Prostate gland (tissue), 2 donors: Measurements from ENCODE around the gene SLC39A11. TPM values are rescaled to one million over a fixed set of nuclear protein-coding genes. Genes with fewer than 3 reads are reported as not detected.
A peak's percentile ranks its signal among the peaks of the same experiment; 100 is the strongest.

Experiments used
- DNase-seq: peaks from one replicate; pipeline ENCODE4 v3.0.0-alpha.2; 2019; ENCODE audit warnings: low spot score
- H3K27ac ChIP-seq, 2 donors: fragments of 200-600 bp; sonication (generic); 2 replicates each; pipeline ENCODE4 v1.5.1; 2017 to 2019
- H3K27me3 ChIP-seq: fragments of 200-600 bp; sonication (generic); replicated peaks from 2 replicates; pipeline ENCODE4 v1.5.1; 2019; ENCODE audit not compliant: insufficient read depth
- H3K36me3 ChIP-seq, 2 donors: fragments of 200-600 bp; sonication (generic); 1 replicate in 1 of 2; 2 replicates in 1 of 2; pipeline versions ENCODE4 v1.5.1 to v1.8.1; 2017 to 2019
- H3K4me1 ChIP-seq: fragments of 200-600 bp; sonication (generic); replicated peaks from 2 replicates; pipeline ENCODE4 v1.5.1; 2019
- H3K4me3 ChIP-seq, 2 donors: fragments of 200-600 bp; sonication (generic); 2 replicates each; pipeline ENCODE4 v1.5.1; 2017 to 2019
- H3K9me3 ChIP-seq: fragments of 200-600 bp; sonication (generic); 2 replicates; pipeline ENCODE4 v1.5.1; 2017
- POLR2A ChIP-seq: fragments of 450-650 bp; IDR thresholded peaks from one replicate; pipeline ENCODE4 v1.6.1; 2016; ENCODE audit warnings: antibody characterized with exemption, mild to moderate bottlenecking
- POLR2AphosphoS5 ChIP-seq: sonication (generic); formaldehyde crosslinking; IDR thresholded peaks from one replicate; pipeline ENCODE4 v1.6.1; 2017; ENCODE audit warnings: antibody characterized with exemption
- WGBS: methylation state at CpG from one replicate; pipeline ENCODE4 v1.1.5; 2018; 5-methylcytosine and 5-hydroxymethylcytosine counted together
- intact Hi-C: fragments of 100-400 bp; cut with DNase I; formaldehyde crosslinking; loops from one replicate; pipeline ENCODE4 v1.14.2; 2022
- total RNA-seq, 2 donors: library from RNA; depleted of rRNA; stranded (reverse); fragments of >200 nt; gene quantifications; one replicate each; pipeline ENCODE4 v1.1.0, GENCODE V29; 2016
- TF ChIP-seq, protein P1 (sequence below), 4 experiments: fragments of 200-600 bp in 2 of 4; fragments of 450-650 bp in 2 of 4; sonication (generic) in 2 of 4; IDR thresholded peaks; 1 replicate in 3 of 4; 2 replicates in 1 of 4; pipeline ENCODE4 v1.5.1; 2016 to 2019; ENCODE audit warnings: antibody characterized with exemption in 4 of 4, mild to moderate bottlenecking in 2 of 4, moderate library complexity in 2 of 4

SLC39A11 gene
- total RNA-seq, 2 donors from 2014 or later = 15.1 to 29.7 TPM

DNA sequence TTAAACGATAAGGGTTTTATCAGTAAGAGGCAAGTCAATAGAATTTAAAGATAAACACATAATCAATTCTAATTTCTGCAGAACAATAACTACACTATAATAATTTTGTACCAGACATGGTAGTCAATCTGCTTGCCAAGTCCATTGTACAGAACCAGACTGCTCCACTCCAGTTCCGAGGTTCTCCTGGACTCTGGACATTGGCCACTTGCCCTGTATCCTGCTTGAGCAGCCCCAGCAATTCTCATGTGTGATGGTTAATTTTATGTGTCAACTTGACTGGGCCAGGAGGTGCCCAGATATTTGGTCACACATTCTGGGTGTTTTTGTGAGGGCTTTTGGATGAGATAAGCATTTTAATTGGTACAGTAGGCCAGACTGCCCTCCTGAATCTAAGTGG, 384.6 kb downstream of the SLC39A11 start:
- no peak for DNase-seq
- no peaks in the 10 kb centered on the region for H3K4me1 ChIP-seq
- H3K27ac ChIP-seq = no peak overlapping the region
- 92% methylated on average over 2 of the region's 2 CpGs for WGBS
- intact Hi-C loops = no loop called here
- H3K9me3 ChIP-seq = no peaks in the 10 kb centered on the region
- no peaks in the 10 kb centered on the region for H3K36me3 ChIP-seq
- H3K27me3 ChIP-seq = no peaks in the 10 kb centered on the region
- TF ChIP-seq POLR2A (no peak), POLR2AphosphoS5 (no peak)
- TF ChIP-seq, protein P1, sequence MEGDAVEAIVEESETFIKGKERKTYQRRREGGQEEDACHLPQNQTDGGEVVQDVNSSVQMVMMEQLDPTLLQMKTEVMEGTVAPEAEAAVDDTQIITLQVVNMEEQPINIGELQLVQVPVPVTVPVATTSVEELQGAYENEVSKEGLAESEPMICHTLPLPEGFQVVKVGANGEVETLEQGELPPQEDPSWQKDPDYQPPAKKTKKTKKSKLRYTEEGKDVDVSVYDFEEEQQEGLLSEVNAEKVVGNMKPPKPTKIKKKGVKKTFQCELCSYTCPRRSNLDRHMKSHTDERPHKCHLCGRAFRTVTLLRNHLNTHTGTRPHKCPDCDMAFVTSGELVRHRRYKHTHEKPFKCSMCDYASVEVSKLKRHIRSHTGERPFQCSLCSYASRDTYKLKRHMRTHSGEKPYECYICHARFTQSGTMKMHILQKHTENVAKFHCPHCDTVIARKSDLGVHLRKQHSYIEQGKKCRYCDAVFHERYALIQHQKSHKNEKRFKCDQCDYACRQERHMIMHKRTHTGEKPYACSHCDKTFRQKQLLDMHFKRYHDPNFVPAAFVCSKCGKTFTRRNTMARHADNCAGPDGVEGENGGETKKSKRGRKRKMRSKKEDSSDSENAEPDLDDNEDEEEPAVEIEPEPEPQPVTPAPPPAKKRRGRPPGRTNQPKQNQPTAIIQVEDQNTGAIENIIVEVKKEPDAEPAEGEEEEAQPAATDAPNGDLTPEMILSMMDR (IDR thresholded peaks at IDR 0.05) = no peak
- no peak overlapping the region for H3K4me3 ChIP-seq

DNA sequence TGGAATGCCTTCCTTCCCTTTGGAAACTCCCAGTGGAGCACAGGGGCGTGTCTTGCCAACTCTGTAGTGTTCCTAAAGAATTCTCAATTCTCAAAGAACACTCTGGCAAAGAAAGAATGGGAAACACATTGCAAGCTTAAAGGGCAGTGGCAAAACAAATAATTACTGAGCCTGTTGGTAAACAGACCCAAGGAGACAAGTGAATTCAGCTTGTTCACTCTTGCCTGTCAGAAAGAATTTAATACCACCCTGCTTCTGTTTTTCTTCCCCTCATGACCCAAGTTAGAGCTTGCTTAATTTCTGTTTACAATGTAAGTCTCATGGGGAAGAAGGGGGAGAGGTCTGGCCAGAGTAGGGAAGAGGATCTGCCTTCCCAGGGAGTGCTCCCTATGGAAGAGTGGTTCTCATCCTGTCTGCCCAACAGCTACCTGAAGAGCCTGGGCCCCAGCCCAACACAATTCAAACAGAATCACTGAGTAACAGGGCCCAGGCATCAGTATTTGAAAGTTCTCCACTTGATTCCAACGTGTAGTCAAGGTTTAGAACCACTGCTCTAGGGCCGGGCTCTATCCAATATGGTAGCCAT, 386.0 kb downstream of the SLC39A11 start:
- peak; percentile 43 for DNase-seq
- H3K9me3 ChIP-seq = no peaks in the 10 kb centered on the region
- peak overlapping the region; percentile 17 to 47 for H3K27ac ChIP-seq
- no peak for TF ChIP-seq POLR2A
- TF ChIP-seq, protein P1 (IDR thresholded peaks at IDR 0.05) = no peak
- TF ChIP-seq POLR2AphosphoS5 = peak; percentile 78
- H3K36me3 ChIP-seq = no peaks in the 10 kb centered on the region
- intact Hi-C loops = no loop called here
- no peaks in the 10 kb centered on the region for H3K27me3 ChIP-seq
- no peak overlapping the region for H3K4me3 ChIP-seq
- H3K4me1 ChIP-seq = no peaks in the 10 kb centered on the region
- WGBS = 73% methylated on average over 3 of the region's 3 CpGs

DNA sequence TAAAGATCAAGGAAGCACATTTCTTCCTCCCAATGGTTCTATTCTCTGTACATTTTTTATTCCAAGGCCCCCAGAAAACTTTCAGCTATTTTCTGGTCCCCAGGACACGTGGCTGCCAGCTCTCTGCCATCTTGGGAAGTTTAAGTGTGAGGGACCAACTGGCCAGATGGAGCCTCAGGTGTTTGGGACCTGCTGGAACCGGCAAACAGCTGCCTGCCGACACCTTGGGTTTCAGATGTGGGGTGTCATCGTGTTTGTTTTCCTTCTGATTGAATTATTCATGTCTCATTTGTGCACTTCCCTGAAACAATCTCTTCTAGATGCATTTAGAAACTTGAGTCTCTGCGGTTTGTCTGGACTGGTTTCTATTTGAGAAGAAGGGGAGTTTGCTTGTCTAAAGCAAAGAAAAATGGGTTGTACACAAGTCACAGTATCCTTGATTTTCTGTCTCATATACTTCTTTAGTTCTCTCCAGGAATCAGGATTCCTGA, 386.5 kb downstream of the SLC39A11 start:
- H3K27ac ChIP-seq = peak overlapping the region; percentile 17 to 47

DNA sequence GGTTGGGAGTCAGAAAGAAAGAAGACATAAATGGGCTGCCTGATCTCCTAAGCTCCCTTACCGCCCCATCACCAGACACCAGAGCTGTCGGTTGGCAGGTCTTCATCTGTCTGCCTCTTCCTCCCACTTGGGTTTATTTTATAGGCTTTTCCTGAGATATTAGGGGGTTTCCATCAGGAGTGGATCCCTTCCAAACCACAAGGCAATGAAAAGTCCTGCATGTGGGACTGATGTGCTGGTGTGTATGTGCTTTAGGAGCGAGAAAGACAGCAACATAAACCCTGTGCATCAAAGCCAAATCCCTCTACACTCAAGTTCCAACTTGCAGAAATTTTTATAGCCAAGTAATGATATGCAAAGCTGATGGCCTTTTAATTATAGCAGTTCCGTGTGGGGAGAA, 389.5 kb downstream of the SLC39A11 start:
- H3K27me3 ChIP-seq = no peaks in the 10 kb centered on the region
- WGBS = 40% methylated on average over 4 of the region's 4 CpGs
- H3K36me3 ChIP-seq = no peaks in the 10 kb centered on the region
- no peaks in the 10 kb centered on the region for H3K4me1 ChIP-seq
- H3K27ac ChIP-seq = no peak overlapping the region
- no peak for DNase-seq
- H3K9me3 ChIP-seq = no peaks in the 10 kb centered on the region
- TF ChIP-seq POLR2AphosphoS5 (peak; percentile 12), POLR2A (no peak)
- TF ChIP-seq, protein P1 (IDR thresholded peaks at IDR 0.05) = no peak
- intact Hi-C loops = no loop called here
- no peak overlapping the region for H3K4me3 ChIP-seq

More for the DNA sequence above, 386.5 kb downstream of the SLC39A11 start:
- H3K27me3 ChIP-seq = no peaks in the 10 kb centered on the region
- no peak for TF ChIP-seq POLR2A
- no peak for TF ChIP-seq POLR2AphosphoS5
- TF ChIP-seq, protein P1 (IDR thresholded peaks at IDR 0.05) = no peak
- no peak for DNase-seq
- H3K4me1 ChIP-seq = no peaks in the 10 kb centered on the region
- H3K9me3 ChIP-seq = no peaks in the 10 kb centered on the region
- no peak overlapping the region for H3K4me3 ChIP-seq
- WGBS = 39% methylated on average over 5 of the region's 5 CpGs
- H3K36me3 ChIP-seq = no peaks in the 10 kb centered on the region
- intact Hi-C loops = no loop called here

DNA sequence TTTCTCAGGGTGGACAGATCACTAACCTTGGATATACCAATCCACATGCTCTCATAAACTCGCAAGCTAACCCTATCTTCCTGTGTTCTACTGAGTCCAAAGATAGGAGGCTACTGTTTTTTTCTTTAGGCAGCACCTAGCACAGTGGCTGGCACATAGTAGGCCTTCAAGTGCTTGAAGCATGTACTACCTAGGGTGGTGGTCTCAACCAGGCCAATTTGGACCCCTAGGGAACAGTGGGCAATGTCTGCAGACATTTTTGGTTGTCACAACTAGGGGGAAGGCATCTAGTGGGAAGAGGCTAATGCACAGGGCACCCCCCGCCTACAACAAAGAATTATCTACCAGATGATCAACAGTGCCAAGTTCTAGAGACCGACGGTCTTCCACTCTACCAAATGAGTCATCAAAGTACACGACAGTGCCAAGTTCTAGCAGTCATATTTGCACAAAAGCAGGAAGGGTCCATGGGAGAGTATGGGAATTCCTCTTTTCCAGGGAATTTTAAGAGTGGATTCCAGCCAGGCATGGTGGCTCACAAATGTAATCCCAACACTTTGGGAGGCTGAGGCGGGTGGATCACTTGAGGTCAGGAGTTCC, 390.3 kb downstream of the SLC39A11 start:
- TF ChIP-seq, protein P1 (IDR thresholded peaks at IDR 0.05) = no peak
- TF ChIP-seq POLR2AphosphoS5 (no peak), POLR2A (no peak)
- Histone ChIP-seq H3K27me3 (no peaks in the 10 kb centered on the region), H3K36me3 (no peaks in the 10 kb centered on the region), H3K4me1 (no peaks in the 10 kb centered on the region), H3K9me3 (no peaks in the 10 kb centered on the region), H3K4me3 (no peak overlapping the region), H3K27ac (no peak overlapping the region)
- 55% methylated on average over 6 of the region's 6 CpGs for WGBS
- DNase-seq = no peak
- intact Hi-C loops = no loop called here
